HFF-Myc (cell line): Measurements from ENCODE around the gene TTC33.

Source experiments
- DNase-seq: peaks from one replicate; pipeline ENCODE4 v3.0.0-alpha.2; 2011; ENCODE audit warnings: low read depth; ENCODE audit errors: extremely low read depth
- H3K4me3 ChIP-seq: replicated peaks from 2 replicates; pipeline ENCODE4 v1.5.1; 2011; ENCODE audit warnings: low read depth, mild to moderate bottlenecking, control low read depth, low read length
- CTCF ChIP-seq: IDR thresholded peaks from 2 replicates; pipeline ENCODE4 v1.5.1; 2012; ENCODE audit warnings: mild to moderate bottlenecking, low read depth, low read length, control low read depth; ENCODE audit errors: missing control alignments

TTC33 gene

GRCh38 chr5:40489421-40489820 is 266.3 kb downstream of the TTC33 start:
- H3K4me3 ChIP-seq, result no peak overlapping the region
- DNase-seq, result no peak
- TF ChIP-seq CTCF, result no peak

- TF ChIP-seq CTCF, result no peak
- DNase-seq, result no peak
- H3K4me3 ChIP-seq, result no peak overlapping the region
These were observed 269.1 kb downstream of the TTC33 start for GRCh38 chr5:40486437-40487275.

GRCh38 chr5:40485021-40485998 is 270.5 kb downstream of the TTC33 start:
- DNase-seq, result no peak
- no peak for TF ChIP-seq CTCF
- no peak overlapping the region for H3K4me3 ChIP-seq

- no peak for TF ChIP-seq CTCF
- DNase-seq, result no peak
- H3K4me3 ChIP-seq, result no peak overlapping the region
These were observed 271.3 kb downstream of the TTC33 start for GRCh38 chr5:40484495-40484894.

- H3K4me3 ChIP-seq, result no peak overlapping the region
- DNase-seq, result no peak
- no peak for TF ChIP-seq CTCF
These were observed 272.4 kb downstream of the TTC33 start for GRCh38 chr5:40483316-40483715.

GRCh38 chr5:40481241-40481640 is 274.5 kb downstream of the TTC33 start:
- H3K4me3 ChIP-seq, result no peak overlapping the region
- no peak for DNase-seq
- TF ChIP-seq CTCF, result no peak
